HG03280 (cell line): ENCODE results near the gene CCN5.
"Not testable (repeated sequence)": the region's sequence is repeated elsewhere in the genome, so short reads cannot be mapped to it uniquely, and the experiment has no call there.

Experiments used
- ATAC-seq: cut with Tn5 transposase; IDR thresholded peaks from one replicate; pipeline ENCODE4 v1.9.1; 2021; ENCODE audit warnings: mild to moderate bottlenecking, moderate library complexity; ENCODE audit not compliant: unreplicated experiment

Gene CCN5

GRCh38 chr20:44694159-44694558, 21.0 kb upstream of the CCN5 start:
- no peak for ATAC-seq

- ATAC-seq: no peak
Measured at GRCh38 chr20:44695295-44695673, 19.9 kb upstream of the CCN5 start.

GRCh38 chr20:44695674-44696300, 19.4 kb upstream of the CCN5 start:
- no peak for ATAC-seq

GRCh38 chr20:44696315-44696714, 18.9 kb upstream of the CCN5 start:
- ATAC-seq: no peak

- ATAC-seq: not testable (repeated sequence)
Measured at GRCh38 chr20:44697041-44697440, 18.1 kb upstream of the CCN5 start.

GRCh38 chr20:44698351-44698750, 16.8 kb upstream of the CCN5 start:
- ATAC-seq: no peak

- no peak for ATAC-seq
Measured at GRCh38 chr20:44700306-44700705, 14.9 kb upstream of the CCN5 start.

- no peak for ATAC-seq
Measured at GRCh38 chr20:44701118-44701857, 13.9 kb upstream of the CCN5 start.

- no peak for ATAC-seq
Measured at GRCh38 chr20:44701858-44702256, 13.3 kb upstream of the CCN5 start.

- ATAC-seq: no peak
Measured at GRCh38 chr20:44702776-44703175, 12.4 kb upstream of the CCN5 start.

- no peak for ATAC-seq
Measured at GRCh38 chr20:44703183-44703925, 11.8 kb upstream of the CCN5 start.

- no peak for ATAC-seq
Measured at GRCh38 chr20:44703956-44704488, 11.1 kb upstream of the CCN5 start.

GRCh38 chr20:44704551-44704971, 10.6 kb upstream of the CCN5 start:
- ATAC-seq: no peak

GRCh38 chr20:44705364-44706094, 9.6 kb upstream of the CCN5 start:
- ATAC-seq: no peak

- no peak for ATAC-seq
Measured at GRCh38 chr20:44706301-44707017, 8.7 kb upstream of the CCN5 start.

GRCh38 chr20:44707018-44707579, 8.1 kb upstream of the CCN5 start:
- no peak for ATAC-seq

GRCh38 chr20:44709380-44709779, 5.8 kb upstream of the CCN5 start:
- no peak for ATAC-seq

- no peak for ATAC-seq
Measured at GRCh38 chr20:44709797-44710196, 5.4 kb upstream of the CCN5 start.

GRCh38 chr20:44711237-44711636, 3.9 kb upstream of the CCN5 start:
- no peak for ATAC-seq

GRCh38 chr20:44714102-44714700, 968 bp upstream of the CCN5 start:
- no peak for ATAC-seq
